ENCODE results near the gene MAP3K5. TPM values are rescaled to one million over a fixed set of nuclear protein-coding genes. Genes with fewer than 3 reads are reported as not detected.

MAP3K5 gene
- total and polyA plus RNA-seq, 9 of the 15 experiments (the other 6 are each of a cell fraction or from before 2014, with no cell fraction given), result 2.2 to 13.0 (median 9.9) TPM

GRCh38 chr6:136699358-136699757 is 92.9 kb downstream of the MAP3K5 start:
- Histone ChIP-seq H3K9ac (ENCODE audit: insufficient read depth in 1 of 2, low read depth in 2 of 2, low read length in 2 of 2) (no peak overlapping the region), H3K4me2 (ENCODE audit: insufficient read depth, low read length) (no peak overlapping the region), H3K4me3 (no peak overlapping the region), H3K9me1 (ENCODE audit: control insufficient read depth, insufficient read depth, low read length) (no peaks in the 10 kb centered on the region), H3K27me3 (ENCODE audit: control insufficient read depth in 2 of 2, insufficient read depth in 2 of 2, low read length in 2 of 2) (no peaks in the 10 kb centered on the region; a peak in 1 of 5 replicates), H4K20me1 (replicated peaks; ENCODE audit: control insufficient read depth, insufficient read depth, low read length) (no peaks in the 10 kb centered on the region), H3K4me1 (replicated peaks in 1 of 2; ENCODE audit: control insufficient read depth in 2 of 2, insufficient read depth in 2 of 2, low read length in 2 of 2) (no peaks in the 10 kb centered on the region), H3K9me3 (replicated peaks; ENCODE audit: control insufficient read depth, insufficient read depth, low read depth, low read length) (no peaks in the 10 kb centered on the region), H2AFZ (ENCODE audit: low read depth, low read length) (no peak overlapping the region), H3K36me3 (ENCODE audit: control insufficient read depth, insufficient read depth, low read length) (peaks cover 21% of the 10 kb centered on the region; the same call in 1 of the 3 replicates), H3K79me2 (ENCODE audit: control insufficient read depth, insufficient read depth, low read length) (no peaks in the 10 kb centered on the region), H3K27ac (ENCODE audit: extremely low read depth, low read depth, low read length) (no peak overlapping the region)
- in situ Hi-C loops (cut with MboI) (no loop called here), intact Hi-C loops (cut with micrococcal nuclease) (no loop called here)
- ChIA-PET POLR2A (no interaction called here), CTCF (ENCODE audit: low intra/inter-chr PET ratio) (no interaction called here)
- FAIRE-seq (no peak), DNase-seq (ENCODE audit: extremely low read depth in 1 of 4, low spot score in 3 of 4) (no peak), ATAC-seq (no peak)
- WGBS (ENCODE audit: insufficient coverage, low coverage, missing lambda C conversion rate), result 37% methylated on average over 5 of the region's 5 CpGs
- TF ChIP-seq ZNF316 (IDR thresholded peaks at IDR 0.05) (peak; percentile 37; the same call in 1 of the 2 replicates), MAFG (tag; conservative IDR thresholded peaks at IDR 0.05) (0 out of 2 replicates have a peak, but pooled peaks have one; percentile 15), TEAD2 (tag; IDR thresholded peaks at IDR 0.05) (no peak)
- BruUV-seq (replicated peaks), result no TSS peak

GRCh38 chr6:136696783-136697364 is 95.4 kb downstream of the MAP3K5 start:
- Histone ChIP-seq H3K27me3 (ENCODE audit: control insufficient read depth in 2 of 2, insufficient read depth in 2 of 2, low read length in 2 of 2) (no peaks in the 10 kb centered on the region; a peak in 1 of 5 replicates), H3K4me2 (ENCODE audit: insufficient read depth, low read length) (no peak overlapping the region), H3K9ac (ENCODE audit: insufficient read depth in 1 of 2, low read depth in 2 of 2, low read length in 2 of 2) (no peak overlapping the region), H4K20me1 (replicated peaks; ENCODE audit: control insufficient read depth, insufficient read depth, low read length) (no peaks in the 10 kb centered on the region), H3K79me2 (ENCODE audit: control insufficient read depth, insufficient read depth, low read length) (no peaks in the 10 kb centered on the region), H3K36me3 (ENCODE audit: control insufficient read depth, insufficient read depth, low read length) (peaks cover 20% of the 10 kb centered on the region; the same call in 1 of the 3 replicates), H3K4me3 (no peak overlapping the region), H3K27ac (ENCODE audit: extremely low read depth, low read depth, low read length) (no peak overlapping the region), H2AFZ (ENCODE audit: low read depth, low read length) (no peak overlapping the region), H3K4me1 (replicated peaks in 1 of 2; ENCODE audit: control insufficient read depth in 2 of 2, insufficient read depth in 2 of 2, low read length in 2 of 2) (no peaks in the 10 kb centered on the region), H3K9me1 (ENCODE audit: control insufficient read depth, insufficient read depth, low read length) (no peaks in the 10 kb centered on the region), H3K9me3 (replicated peaks; ENCODE audit: control insufficient read depth, insufficient read depth, low read depth, low read length) (no peaks in the 10 kb centered on the region)
- POLR2A ChIA-PET, result no interaction called here
- ATAC-seq (no peak), FAIRE-seq (no peak), DNase-seq (ENCODE audit: extremely low read depth in 1 of 4, low spot score in 3 of 4) (no peak)
- TF ChIP-seq HNRNPH1 (optimal IDR thresholded peaks at IDR 0.05; ENCODE audit: low read depth, low read length) (no peak), CEBPB (tag; IDR thresholded peaks at IDR 0.05) (peak; percentile 39; the same call in 1 of the 2 replicates), ZNF398 (CRISPR knock-in tag; IDR thresholded peaks at IDR 0.05) (no peak), C11orf30 (IDR thresholded peaks at IDR 0.05; ENCODE audit: low read depth) (0 out of 2 replicates have a peak, but pooled peaks have one; percentile 2)
- BruUV-seq (replicated peaks), result no TSS peak
- CTCF ChIA-PET (ENCODE audit: low intra/inter-chr PET ratio), result no interaction called here
- in situ Hi-C loops (cut with MboI), result no loop called here
- WGBS (ENCODE audit: insufficient coverage, low coverage, missing lambda C conversion rate), result 45% methylated on average over 7 of the region's 7 CpGs
- intact Hi-C loops (cut with micrococcal nuclease), result no loop called here
